SK-N-SH treated with all-trans-retinoic acid at 6 μM for 48 hours (cell line): ENCODE measurements around the gene SPOCK2.

ENCODE experiments used
- BACH2 ChIP-seq: fragments of 250-450 bp; sonication (Bioruptor Pico); IDR thresholded peaks from 2 replicates; pipeline ENCODE4 v1.9.0; 2021; ENCODE audit warnings: mild to moderate bottlenecking, borderline replicate concordance
- PATZ1 ChIP-seq: fragments of 250-450 bp; sonication (Bioruptor Pico); IDR thresholded peaks from 2 replicates; pipeline ENCODE4 v1.8.0; 2020; ENCODE audit warnings: mild to moderate bottlenecking, moderate library complexity, borderline replicate concordance
- RARB ChIP-seq: fragments of 250-450 bp; sonication (Bioruptor Pico); IDR thresholded peaks from 2 replicates; pipeline ENCODE4 v1.8.0; 2021; ENCODE audit warnings: mild to moderate bottlenecking, moderate library complexity
- ZFP30 ChIP-seq: fragments of 450-650 bp; formaldehyde crosslinking; IDR thresholded peaks from 2 replicates; pipeline ENCODE4 v1.5.0; 2022; ENCODE audit warnings: mild to moderate bottlenecking, moderate library complexity

GRCh38 chr10:72068901-72069446, 19.4 kb downstream of the SPOCK2 start:
- TF ChIP-seq PATZ1: no peak
- no peak for TF ChIP-seq RARB
- no peak for TF ChIP-seq ZFP30 (CRISPR knock-in tag)
- TF ChIP-seq BACH2 (CRISPR knock-in tag): no peak
